Esophagus muscularis mucosa (tissue), 4 donors: ENCODE data around the gene PCDH9. TPM values are rescaled to one million over a fixed set of nuclear protein-coding genes. Genes with fewer than 3 reads are reported as not detected.

ENCODE experiments used
- DNase-seq: peaks from one replicate; pipeline ENCODE4 v3.0.0-alpha.2; 2017; ENCODE audit errors: extremely low spot score
- H3K27ac ChIP-seq, 4 donors: fragments of 200-600 bp; sonication (generic); replicated peaks in 1 of 4; 1 replicate in 3 of 4; 2 replicates in 1 of 4; pipeline ENCODE4 v1.5.1; 2016 to 2019; ENCODE audit warnings: mild to moderate bottlenecking in 1 of 4
- H3K27me3 ChIP-seq, 4 donors: fragments of 200-600 bp; sonication (generic); one replicate each; pipeline versions ENCODE4 v1.5.1 to v1.6.0; 2016 to 2019
- H3K36me3 ChIP-seq, 4 donors: fragments of 200-600 bp; sonication (generic); one replicate each; pipeline ENCODE4 v1.5.1; 2016 to 2019
- H3K4me1 ChIP-seq, 4 donors: fragments of 200-600 bp; sonication (generic); one replicate each; pipeline ENCODE4 v1.5.1; 2016 to 2019
- H3K4me3 ChIP-seq, 4 donors: fragments of 200-600 bp; sonication (generic); 1 replicate in 2 of 4; 2 replicates in 2 of 4; pipeline ENCODE4 v1.5.1; 2016 to 2019; ENCODE audit warnings: mild to moderate bottlenecking in 4 of 4, moderate library complexity in 1 of 4
- H3K9me3 ChIP-seq, 4 donors: fragments of 200-600 bp; sonication (generic); 1 replicate in 3 of 4; 2 replicates in 1 of 4; pipeline ENCODE4 v1.5.1; 2016 to 2019
- CTCF ChIP-seq, 3 experiments: fragments of 200-600 bp in 2 of 3; fragments of 450-650 bp in 1 of 3; sonication (generic) in 2 of 3; IDR thresholded peaks; one replicate each; pipeline ENCODE4 v1.5.1; 2017 to 2019; ENCODE audit warnings: antibody characterized with exemption in 3 of 3, mild to moderate bottlenecking in 2 of 3, moderate library complexity in 1 of 3
- EP300 ChIP-seq: sonication (generic); formaldehyde crosslinking; IDR thresholded peaks from one replicate; pipeline ENCODE4 v1.6.1; 2017; ENCODE audit warnings: antibody characterized with exemption
- POLR2A ChIP-seq: fragments of 450-650 bp; IDR thresholded peaks from one replicate; pipeline ENCODE4 v1.6.1; 2017; ENCODE audit warnings: antibody characterized with exemption, moderate library complexity, mild to moderate bottlenecking, low read depth
- POLR2AphosphoS5 ChIP-seq, 2 donors: sonication (generic); formaldehyde crosslinking; IDR thresholded peaks; one replicate each; pipeline ENCODE4 v1.6.1; 2017; ENCODE audit warnings: antibody characterized with exemption in 2 of 2
- WGBS: methylation state at CpG from one replicate; pipeline ENCODE4 v1.1.5; 2018; 5-methylcytosine and 5-hydroxymethylcytosine counted together
- intact Hi-C: fragments of 100-400 bp; cut with DNase I; formaldehyde crosslinking; loops from one replicate; pipeline ENCODE4 v1.15.1; 2023
- total RNA-seq, 4 donors: library from RNA; depleted of rRNA; stranded (reverse); fragments of >200 nt; gene quantifications; one replicate each; pipeline versions ENCODE4 v1.1.0 to v1.2.1, GENCODE V29; 2016

Gene PCDH9
- total RNA-seq, 4 donors from 2014 or later, result 33.8 to 81.8 (median 49.1) TPM

GRCh38 chr13:66520511-66521355, 709.4 kb downstream of the PCDH9 start:
- H3K9me3 ChIP-seq, result no peaks in the 10 kb centered on the region
- peaks cover 0 to 12% (median 9%) of the 10 kb centered on the region in 4 donors for H3K4me1 ChIP-seq
- intact Hi-C loops, result no loop called here
- H3K27me3 ChIP-seq, result no peaks in the 10 kb centered on the region
- H3K36me3 ChIP-seq, result no peaks in the 10 kb centered on the region
- TF ChIP-seq EP300 (no peak), POLR2A (no peak), POLR2AphosphoS5 (IDR thresholded peaks at IDR 0.05) (no peak), CTCF (IDR thresholded peaks at IDR 0.05) (no peak)
- no peak overlapping the region for H3K27ac ChIP-seq
- no peak for DNase-seq
- H3K4me3 ChIP-seq, result no peak overlapping the region
- 62% methylated on average over 2 of the region's 2 CpGs for WGBS

GRCh38 chr13:66519259-66519658, 710.9 kb downstream of the PCDH9 start:
- H3K9me3 ChIP-seq, result no peaks in the 10 kb centered on the region
- peaks cover 0 to 12% (median 9%) of the 10 kb centered on the region in 4 donors for H3K4me1 ChIP-seq
- TF ChIP-seq CTCF (IDR thresholded peaks at IDR 0.05) (no peak), POLR2AphosphoS5 (IDR thresholded peaks at IDR 0.05) (no peak), EP300 (no peak), POLR2A (no peak)
- H3K36me3 ChIP-seq, result no peaks in the 10 kb centered on the region
- no peak overlapping the region for H3K27ac ChIP-seq
- DNase-seq, result no peak
- H3K4me3 ChIP-seq, result no peak overlapping the region
- 87% methylated on average over 4 of the region's 4 CpGs for WGBS
- intact Hi-C loops, result no loop called here
- no peaks in the 10 kb centered on the region for H3K27me3 ChIP-seq

- no peaks in the 10 kb centered on the region for H3K27me3 ChIP-seq
- no peak overlapping the region for H3K27ac ChIP-seq
- peaks cover 0 to 12% (median 9%) of the 10 kb centered on the region in 4 donors for H3K4me1 ChIP-seq
- intact Hi-C loops, result no loop called here
- no peaks in the 10 kb centered on the region for H3K36me3 ChIP-seq
- WGBS, result 83% methylated on average over 2 of the region's 2 CpGs
- TF ChIP-seq EP300, result no peak
- TF ChIP-seq POLR2AphosphoS5 (IDR thresholded peaks at IDR 0.05), result no peak
- H3K9me3 ChIP-seq, result no peaks in the 10 kb centered on the region
- DNase-seq, result no peak
- no peak overlapping the region for H3K4me3 ChIP-seq
Observed at GRCh38 chr13:66518068-66518467, 712.1 kb downstream of the PCDH9 start.

GRCh38 chr13:66513728-66514127, 716.4 kb downstream of the PCDH9 start:
- intact Hi-C loops, result no loop called here
- Histone ChIP-seq H3K4me1 (no peaks in the 10 kb centered on the region), H3K4me3 (no peak overlapping the region), H3K9me3 (no peaks in the 10 kb centered on the region), H3K27ac (no peak overlapping the region), H3K27me3 (no peaks in the 10 kb centered on the region), H3K36me3 (no peaks in the 10 kb centered on the region)
- DNase-seq, result no peak
- TF ChIP-seq CTCF (IDR thresholded peaks at IDR 0.05) (no peak), POLR2AphosphoS5 (IDR thresholded peaks at IDR 0.05) (no peak), EP300 (no peak), POLR2A (no peak)
- 55% methylated on average over 2 of the region's 2 CpGs for WGBS

- no peaks in the 10 kb centered on the region for H3K36me3 ChIP-seq
- H3K27me3 ChIP-seq, result no peaks in the 10 kb centered on the region
- 91% methylated on average over 1 of the region's 1 CpG for WGBS
- H3K4me3 ChIP-seq, result no peak overlapping the region
- H3K4me1 ChIP-seq, result no peaks in the 10 kb centered on the region
- no peak overlapping the region for H3K27ac ChIP-seq
- intact Hi-C loops, result no loop called here
- no peak for DNase-seq
- no peaks in the 10 kb centered on the region for H3K9me3 ChIP-seq
- TF ChIP-seq CTCF (IDR thresholded peaks at IDR 0.05), result no peak
Observed at GRCh38 chr13:66509175-66509574, 721.0 kb downstream of the PCDH9 start.
